DLD1 (cell line): Measurements from ENCODE around the gene ERC1.
"Not testable (repeated sequence)": the region's sequence is repeated elsewhere in the genome, so short reads cannot be mapped to it uniquely, and the experiment has no call there.

Experiments
- in situ Hi-C: cut with HindIII; loops from 2 replicates; pipeline ENCODE4 v1.10.0; 2017; ENCODE audit warnings: low sequenced_read_pairs

The ERC1 gene

DNA sequence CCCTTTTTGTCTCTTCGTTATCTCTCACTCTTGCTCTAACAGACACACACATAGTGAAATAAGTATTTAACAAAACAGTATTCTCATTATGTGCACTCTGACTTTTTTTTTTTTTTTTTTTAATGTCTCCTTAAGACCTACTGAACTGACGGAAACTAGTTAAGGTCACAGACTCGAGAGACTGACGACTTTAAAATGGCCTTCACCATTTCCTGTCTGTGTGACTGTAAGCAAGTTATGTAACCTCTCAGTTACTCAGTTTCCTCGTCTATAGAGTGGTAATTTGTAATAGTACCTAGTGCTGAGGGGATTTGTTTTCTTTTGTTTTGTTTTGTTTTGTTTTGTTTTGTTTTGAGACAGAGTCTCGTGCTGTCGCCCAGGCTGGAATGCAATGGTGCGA is 318.6 kb downstream of the ERC1 start:
- in situ Hi-C loops, result no loop called here

DNA sequence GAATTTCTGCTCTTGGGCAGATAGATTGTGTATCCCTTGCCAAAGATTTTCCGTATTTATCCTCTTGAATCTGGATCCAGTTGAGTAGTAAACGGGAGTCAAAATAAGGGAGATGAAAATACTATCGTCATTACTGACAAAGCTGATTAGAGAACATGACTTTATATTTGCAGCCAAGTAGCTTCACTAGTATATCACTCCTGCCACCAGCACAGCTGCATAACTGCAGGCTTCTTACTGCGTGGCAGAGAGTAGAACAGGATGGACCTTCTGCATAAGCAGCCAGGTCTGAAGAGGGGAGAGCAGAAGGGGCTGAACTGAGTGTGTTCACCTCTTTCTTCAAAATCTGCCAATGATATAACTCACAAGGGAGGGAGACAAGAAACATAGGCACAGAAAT is 319.6 kb downstream of the ERC1 start:
- in situ Hi-C loops, result no loop called here

DNA sequence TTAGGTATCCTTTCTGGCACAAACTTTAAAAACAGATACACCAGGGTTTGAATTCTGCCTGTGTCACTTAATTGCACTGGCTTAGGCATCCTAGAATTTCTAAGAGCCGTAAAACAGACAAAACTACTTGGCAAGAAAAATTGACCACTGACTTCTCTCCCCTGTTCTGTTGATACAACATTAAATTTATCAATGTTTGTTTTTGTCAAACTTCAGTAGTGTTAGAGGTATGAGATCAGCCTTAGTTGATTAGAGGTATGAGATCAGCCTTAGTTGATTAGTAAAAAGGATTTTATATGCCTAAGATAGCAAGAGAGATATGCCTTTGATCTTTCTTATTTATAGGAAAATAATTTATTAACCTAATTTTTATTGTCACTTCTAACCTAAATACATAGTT is 320.1 kb downstream of the ERC1 start:
- in situ Hi-C loops, result no loop called here

DNA sequence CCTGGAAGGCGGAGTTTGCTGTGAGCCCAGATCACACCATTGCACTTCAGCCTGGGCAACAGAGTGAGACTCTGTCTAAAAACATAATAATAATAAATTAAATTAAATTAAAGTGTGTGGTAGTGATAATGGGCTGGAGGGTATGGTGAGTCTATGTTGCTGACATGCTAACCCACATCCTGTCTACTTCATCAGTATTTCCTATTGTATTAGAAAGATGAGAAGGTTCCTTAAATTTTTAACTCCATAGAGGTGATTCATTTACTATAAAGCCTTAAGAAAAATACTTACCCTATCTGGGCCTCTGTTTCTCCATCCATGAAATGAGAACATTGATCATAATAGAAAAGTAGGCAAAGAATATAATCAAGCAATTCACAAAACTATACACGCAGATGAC is 322.9 kb downstream of the ERC1 start:
- in situ Hi-C loops, result no loop called here

DNA sequence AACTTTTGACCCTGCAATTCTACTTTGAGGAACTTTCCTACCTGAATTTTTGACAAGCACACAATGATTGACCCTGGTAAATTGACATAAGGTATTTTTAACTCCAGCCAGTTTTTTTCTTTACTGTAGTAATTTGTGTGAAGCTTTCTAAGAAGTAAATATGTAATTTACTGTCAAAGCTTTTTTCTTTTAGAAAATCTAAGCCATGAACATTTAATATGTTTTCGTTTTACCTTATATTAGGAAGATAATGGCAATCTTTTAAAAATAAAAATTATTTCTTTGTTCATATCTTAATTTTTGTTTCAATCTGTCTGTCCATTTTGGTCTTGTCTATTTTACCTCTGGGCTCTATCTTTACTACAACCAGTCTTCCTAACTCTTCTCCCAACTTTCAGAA is 323.5 kb downstream of the ERC1 start:
- in situ Hi-C loops, result no loop called here

DNA sequence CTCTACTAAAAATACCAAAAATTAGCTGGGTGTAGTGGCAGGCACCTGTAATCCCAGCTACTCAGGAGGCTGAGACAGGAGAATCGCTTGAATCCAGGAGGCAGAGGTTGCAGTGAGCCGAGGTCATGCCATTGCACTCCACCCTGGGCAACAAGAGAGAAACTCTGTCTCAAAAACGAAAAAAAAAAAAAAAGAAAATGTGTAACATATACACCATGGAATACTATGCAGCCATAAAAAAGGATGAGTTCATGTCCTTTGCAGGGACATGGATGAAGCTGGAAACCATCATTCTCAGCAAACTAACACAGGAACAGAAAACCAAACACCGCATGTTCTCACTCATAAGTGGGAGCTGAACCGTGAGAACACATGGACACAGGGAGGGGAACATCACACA is 326.0 kb downstream of the ERC1 start:
- in situ Hi-C loops, result not testable (repeated sequence)

DNA sequence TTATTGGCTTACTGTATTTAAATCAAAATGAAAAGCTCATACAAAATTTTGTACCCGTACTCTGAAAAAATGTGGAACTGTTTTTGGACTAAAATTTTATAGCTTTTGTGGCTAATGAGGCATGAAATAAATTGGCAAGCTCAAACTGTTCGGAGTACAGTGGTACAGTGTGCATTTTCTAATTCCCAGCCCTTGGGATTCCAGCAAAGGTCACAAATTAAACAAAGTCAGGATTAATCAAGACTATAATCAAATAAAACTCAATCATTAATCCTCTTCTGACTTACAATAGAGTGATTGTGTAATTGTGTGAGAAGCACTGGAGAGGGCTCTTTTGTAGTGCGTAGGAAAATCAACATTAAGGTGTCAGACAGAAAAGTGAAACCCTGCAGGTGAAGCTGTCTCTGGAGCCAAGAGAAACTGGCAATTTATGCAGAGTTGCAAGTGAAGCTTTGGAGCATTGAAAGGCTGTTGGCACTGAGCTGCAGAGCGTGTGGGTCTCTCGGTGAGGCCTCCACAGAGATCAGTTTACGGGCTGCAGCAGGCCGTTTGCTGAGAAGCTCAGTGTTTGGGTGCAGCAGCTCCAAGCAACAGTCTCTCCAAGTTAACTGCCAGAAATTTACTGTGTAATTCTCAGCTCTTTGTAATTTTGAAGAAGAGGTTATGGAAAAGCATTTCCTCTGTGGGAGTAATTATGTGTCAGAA is 327.5 kb downstream of the ERC1 start:
- in situ Hi-C loops, result no loop called here

DNA sequence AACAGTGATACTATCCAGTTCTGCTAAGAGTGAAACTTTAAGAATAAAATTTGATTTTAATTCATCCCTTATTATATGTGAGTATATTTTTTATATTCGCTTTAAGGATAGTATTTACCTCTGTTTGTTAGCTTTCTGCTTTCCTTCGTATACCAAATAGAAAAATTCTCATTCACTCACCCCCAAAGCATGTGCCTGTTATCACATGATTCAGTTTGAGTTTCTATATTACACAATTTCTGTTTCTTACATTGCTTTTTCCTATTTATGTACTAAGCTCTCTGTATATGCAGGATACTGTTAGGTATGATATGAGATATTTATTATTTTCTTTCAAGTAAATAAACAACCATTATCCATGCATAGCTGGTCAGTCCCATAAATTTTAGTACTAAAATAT is 328.2 kb downstream of the ERC1 start:
- in situ Hi-C loops, result no loop called here

DNA sequence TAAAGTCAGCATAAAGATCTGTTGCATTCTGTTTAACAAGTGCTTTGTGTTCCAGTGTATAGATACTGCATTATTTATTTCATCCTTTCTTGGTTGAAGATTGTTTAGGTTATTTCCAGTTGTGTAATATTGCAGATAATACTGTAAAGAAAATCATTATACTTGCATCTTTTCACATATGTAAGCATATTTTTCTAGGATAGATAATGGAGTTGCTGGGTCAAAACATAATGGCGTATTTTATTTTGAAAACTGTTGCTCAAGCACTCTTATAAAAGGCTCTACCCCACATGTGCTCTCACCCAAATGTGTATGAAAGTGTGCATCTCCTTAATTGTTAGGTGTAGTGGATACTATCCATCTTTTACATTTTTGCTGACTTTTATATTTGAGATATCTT is 329.0 kb downstream of the ERC1 start:
- in situ Hi-C loops, result no loop called here

DNA sequence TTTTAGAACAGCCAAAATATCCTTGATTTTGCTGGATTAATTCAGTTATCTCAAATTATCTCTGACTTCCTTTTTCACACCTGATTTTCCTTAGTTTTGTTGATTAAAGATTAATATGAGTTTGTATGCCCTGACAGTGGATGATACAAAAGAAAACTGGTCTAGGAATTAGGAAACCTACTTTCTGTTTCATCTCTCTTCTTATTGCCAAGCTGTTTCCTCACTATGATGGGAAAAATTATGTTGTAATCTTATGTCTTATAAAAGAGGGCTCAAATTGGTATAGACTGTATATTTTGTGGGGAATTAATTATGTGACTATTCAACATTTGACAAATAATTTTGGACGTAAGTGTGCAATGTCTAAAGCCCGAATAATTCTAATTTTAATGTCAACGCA is 331.8 kb downstream of the ERC1 start:
- in situ Hi-C loops, result no loop called here

DNA sequence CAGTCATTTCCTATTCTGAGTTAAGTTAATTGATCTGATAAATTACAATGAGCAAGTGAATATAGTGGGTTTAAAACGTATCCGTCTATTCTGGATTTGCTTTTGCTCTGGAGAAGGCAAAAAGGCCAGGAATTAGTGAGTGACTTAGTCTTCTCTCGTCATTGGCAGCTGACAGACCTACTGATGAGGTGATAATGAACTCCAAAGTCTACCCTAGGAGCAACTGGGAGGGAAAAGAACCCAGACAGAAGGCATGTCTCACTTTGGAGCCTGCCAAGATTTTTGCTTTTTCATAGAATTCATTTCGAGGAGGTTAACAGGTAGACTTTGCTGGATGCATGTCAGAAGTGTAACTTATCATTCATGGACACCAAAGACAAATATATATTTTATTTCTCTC is 333.1 kb downstream of the ERC1 start:
- in situ Hi-C loops, result no loop called here

DNA sequence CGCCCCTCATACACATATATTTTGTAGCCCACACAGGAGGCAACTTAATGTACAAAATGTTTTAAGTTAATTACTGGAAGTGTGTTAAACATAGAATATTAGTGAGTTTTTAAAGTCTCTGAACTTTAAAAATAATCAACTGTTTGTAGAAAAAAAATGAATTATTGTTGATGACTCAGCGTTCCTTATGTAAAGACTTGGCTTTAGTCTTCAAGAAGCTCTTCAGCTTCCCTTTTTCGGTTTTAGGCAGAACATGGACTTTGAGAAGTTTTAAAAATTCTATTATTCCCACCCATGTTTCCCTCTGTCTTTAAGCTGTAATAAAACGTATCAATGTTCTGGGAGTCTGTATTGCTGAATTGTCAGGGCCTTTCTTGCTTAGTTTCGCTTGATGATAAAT is 333.9 kb downstream of the ERC1 start:
- in situ Hi-C loops, result no loop called here

DNA sequence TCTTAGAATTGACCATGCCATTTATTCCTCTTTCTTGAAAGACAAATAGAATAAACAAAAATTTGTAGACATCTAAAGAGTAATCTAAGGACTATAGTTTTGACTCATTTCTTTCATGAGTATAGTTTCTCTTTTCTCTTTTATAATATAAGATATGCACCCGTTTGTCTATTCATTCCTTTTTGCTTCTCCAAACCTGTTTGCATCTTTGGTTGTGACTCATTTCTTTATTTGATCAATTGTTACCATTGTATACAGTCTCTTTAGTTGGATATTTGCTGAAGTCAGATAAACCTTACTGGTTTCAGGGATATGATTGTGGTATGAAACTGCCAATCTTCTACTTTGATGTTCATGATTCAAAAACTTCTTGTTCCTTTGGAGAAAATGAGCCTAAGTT is 334.6 kb downstream of the ERC1 start:
- in situ Hi-C loops, result no loop called here

DNA sequence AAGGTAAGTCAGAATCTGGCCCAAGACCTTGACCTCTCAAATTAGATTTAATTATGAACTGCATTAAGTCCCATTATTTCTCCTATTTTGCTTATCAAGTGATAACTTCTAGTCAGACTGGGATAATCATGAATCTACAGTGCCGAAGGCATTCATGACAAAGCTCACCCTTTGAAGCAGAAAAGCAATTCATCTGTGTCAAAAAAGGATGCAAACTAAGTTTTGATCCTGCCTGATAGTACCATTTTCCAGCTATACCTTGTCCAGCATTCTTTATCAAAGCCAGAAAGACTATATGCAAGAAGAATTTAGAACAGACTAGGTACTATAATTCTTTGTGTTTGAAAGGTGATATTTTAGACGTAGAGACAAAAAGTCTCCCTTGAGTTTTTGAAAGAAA is 335.2 kb downstream of the ERC1 start:
- in situ Hi-C loops, result no loop called here

DNA sequence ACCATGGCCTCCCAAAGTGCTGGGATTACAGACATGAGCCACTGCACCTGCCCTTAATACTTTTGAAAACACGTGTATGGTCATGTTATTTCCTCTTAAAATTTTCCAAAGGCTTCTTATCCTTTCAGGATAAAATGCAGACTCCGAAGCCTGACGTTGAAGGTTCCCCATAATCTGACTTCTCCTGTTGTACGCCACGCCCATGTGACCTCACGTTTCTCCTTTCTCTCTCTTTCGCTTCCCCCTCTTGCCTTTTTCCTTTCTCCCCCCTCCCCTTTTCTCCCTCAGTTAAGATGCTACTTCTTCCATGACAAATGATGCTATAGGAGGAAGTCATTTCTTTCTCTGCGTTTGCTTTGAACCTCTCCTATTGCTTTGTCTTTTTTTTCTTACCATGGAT is 337.4 kb downstream of the ERC1 start:
- in situ Hi-C loops, result no loop called here

DNA sequence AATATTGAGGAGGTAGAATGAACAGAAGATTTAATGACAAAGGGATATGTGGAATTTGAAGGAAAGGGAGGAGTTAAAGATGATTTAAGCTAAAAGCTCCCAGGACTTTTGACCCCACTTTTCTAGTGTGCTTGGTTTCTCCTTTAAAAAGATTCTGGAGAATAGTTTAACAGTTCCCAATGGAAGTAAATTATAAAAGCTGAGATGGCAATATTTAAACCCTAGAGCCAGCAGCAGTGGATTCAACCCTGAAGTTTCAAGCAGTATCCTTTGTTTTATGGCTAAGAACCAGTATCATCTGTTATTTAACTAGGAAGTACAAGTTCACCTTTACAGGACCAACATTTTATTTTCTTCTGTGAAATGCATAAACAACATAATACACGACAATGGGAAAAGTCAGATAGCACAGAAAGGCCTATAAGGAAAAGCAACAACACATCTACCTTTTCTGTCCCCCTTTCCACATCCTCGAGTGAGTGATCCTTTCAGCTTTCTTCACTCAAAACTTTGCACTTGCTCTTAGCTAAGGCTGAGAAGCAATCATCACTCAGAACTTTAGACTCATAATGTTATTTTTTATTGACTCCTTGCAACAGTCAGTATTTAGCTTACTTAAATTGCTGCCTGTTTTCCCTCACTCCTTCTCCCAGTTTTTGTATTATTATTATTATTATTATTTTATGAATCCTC is 338.9 kb downstream of the ERC1 start:
- in situ Hi-C loops, result no loop called here

DNA sequence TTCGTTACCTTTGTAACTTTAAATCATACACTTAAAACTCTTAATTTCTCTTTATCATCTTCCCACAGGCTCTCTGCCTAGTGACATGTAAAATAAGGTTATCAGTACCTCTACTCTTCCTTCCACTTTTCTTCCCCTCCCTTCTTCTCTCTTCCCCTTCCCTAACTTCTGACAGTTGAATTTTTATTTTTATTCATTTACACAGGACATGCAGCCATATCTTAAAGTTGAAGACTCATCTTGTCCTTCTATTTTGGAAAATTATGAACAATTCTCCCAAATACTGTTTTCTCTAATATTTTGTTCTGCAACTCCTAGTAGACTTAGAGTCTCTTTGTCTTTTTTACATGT is 339.4 kb downstream of the ERC1 start:
- in situ Hi-C loops, result no loop called here

DNA sequence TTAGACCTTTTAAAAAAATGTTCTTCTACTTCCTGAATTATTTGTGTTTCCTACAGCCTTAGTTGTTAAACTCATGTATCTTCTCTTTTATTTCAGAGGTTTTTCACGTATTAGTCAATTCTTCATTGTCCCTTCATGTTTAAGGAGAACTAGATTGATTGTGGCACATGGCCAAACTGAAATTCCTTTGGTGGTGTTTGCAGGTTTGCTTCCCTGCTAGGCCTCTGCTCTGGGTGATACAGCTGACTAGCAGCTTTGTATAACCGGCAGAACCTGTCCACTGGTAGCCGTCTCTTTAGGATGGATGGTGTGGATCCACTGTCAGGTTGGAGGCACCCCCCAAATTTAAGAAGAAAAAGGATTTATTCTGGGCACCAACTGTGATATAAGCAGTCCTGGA is 341.3 kb downstream of the ERC1 start:
- in situ Hi-C loops, result no loop called here

DNA sequence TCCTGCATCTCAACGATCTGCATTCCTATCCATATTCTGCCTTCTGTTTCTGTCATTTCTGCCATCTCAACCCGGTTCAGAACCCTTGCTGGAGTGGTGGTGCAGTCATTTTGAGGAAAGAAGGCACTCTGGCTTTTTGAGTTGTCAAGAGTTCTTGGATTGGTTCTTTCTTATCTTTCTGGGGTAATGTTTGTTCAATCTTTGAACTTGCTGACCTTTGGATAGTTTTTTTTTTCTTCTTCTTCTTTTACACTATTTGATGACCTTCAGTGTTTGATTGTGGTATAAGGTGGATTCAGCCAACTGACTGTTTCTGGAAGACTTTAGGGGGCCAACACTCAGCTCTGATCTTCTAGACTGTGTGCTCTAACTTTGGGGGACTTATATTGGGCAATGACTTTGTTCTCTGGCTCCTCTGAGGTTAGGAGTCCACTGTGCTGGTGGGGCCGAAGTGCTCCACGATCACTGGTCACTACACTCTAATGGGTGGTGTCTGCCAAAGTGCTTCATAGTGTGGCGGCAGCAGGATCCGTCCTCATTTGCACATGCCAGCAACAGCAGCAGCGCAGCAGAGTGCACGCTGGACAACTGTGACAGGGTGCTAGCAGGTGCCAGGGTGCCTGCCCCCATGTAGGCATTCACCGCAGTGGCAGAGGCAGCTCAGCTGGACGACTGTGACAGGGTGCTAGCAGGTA is 347.6 kb downstream of the ERC1 start:
- in situ Hi-C loops, result no loop called here

DNA sequence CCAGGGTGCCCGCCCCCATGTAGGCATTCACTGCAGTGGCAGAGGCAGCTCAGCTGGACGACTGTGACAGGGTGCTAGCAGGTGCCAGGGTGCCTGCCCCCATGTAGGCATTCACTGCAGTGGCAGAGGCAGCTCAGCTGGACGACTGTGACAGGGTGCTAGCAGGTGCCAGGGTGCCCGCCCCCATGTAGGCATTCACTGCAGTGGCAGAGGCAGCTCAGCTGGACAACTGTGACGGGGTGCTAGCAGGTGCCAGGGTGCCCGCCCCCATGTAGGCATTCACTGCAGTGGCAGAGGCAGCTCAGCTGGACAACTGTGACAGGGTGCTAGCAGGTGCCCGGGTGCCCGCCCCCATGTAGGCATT is 348.1 kb downstream of the ERC1 start:
- in situ Hi-C loops, result not testable (repeated sequence)

DNA sequence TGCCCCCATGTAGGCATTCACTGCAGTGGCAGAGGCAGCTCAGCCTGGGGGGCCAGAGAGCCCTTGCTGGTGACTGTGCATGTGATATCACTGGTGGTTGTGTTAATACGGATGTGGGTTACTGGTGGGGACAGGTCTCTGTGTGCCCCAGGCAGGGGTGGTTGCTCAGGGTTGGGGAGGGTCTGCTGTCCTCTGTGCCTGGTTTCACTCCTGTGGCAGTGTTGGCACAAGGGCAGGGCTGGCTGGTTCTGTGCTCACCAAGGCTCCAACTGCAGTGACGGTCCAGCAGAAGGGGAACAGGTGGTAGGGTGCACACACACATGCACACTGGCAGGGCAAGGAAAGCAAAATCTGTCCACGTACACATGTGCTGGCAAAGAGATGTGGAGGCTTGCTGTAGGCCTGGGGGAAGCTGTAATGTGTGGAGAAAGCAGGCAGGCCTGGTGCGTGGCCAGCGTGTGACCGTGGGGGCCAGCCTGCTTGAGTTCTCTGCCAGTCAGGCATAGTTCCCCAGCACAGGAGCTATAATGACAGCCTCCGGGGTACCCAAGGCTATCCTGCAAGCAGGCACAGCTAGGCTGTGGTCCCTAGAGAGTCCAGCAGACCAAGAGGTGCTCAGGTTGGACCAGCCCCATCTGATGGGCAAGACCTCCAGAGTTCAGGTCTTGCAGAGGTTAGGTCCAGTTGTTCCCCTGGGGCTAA is 348.7 kb downstream of the ERC1 start:
- in situ Hi-C loops, result no loop called here

DNA sequence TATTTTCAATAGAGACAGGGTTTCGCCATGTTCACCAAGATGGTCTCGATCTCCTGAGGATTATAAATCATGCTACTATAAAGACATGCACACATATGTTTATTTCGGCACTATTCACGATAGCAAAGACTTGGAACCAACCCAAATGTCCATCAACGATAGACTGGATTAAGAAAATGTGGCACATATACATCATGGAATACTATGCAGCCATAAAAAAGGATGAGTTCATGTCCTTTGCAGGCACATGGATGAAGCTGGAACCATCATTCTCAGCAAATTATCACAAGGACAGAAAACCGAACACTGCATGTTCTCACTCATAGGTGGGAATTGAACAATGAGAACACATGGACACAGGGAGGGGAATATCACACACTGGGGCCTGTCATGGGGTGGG is 350.2 kb downstream of the ERC1 start:
- in situ Hi-C loops, result not testable (repeated sequence)
